Fibroblast of pulmonary artery (primary cell): ENCODE results near the gene GALNT3.

Source experiments
- DNase-seq: peaks from one replicate; pipeline ENCODE4 v3.0.0-alpha.2; 2010; ENCODE audit warnings: low read depth
- H3K4me3 ChIP-seq: replicated peaks from 2 replicates; pipeline ENCODE4 v1.5.1; 2011; ENCODE audit warnings: low read depth, mild to moderate bottlenecking, control low read depth, low read length, moderate library complexity
- CTCF ChIP-seq: IDR thresholded peaks from 2 replicates; pipeline ENCODE4 v1.5.1; 2011; ENCODE audit warnings: mild to moderate bottlenecking, control low read depth, low read length, inconsistent platforms; ENCODE audit errors: missing control alignments

Gene GALNT3

DNA sequence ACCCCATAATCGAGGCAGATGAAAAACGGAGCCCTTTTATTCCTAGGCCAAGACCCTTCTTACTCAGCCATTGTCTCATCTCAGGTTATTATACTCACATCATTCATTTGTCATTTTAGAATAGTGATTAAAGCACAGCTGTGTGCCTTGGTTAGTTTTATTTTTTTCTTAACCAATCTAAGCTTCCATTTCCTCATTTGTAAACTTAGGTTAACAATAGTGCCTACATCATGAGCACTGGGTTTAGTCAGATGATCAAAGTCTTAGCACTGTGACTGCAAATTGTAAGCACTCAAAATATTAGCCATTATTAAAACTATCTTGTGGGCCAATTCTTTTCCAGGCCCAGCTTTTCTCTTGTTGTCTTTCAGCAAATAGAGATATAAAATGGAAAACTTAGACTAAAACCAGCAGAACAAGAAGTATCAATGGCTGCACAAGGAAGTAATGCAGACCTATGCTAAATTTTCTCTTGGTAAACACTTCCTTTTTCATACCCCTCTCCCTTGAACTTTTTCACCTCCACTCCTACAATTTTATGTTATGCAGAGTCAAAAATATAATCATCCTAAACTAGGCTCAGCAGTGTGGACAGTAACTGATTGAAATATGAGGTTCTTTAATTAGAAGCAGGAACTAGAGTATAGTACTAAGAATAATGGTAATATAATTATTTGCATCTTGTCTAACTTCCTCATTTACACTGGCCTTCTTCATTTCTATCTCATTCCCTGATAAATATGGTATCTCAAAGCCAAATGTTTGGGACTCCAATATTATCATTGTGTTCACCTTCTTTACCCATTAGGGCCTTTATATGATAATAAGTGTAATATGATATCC is 21.5 kb upstream of the GALNT3 start:
- no peak for DNase-seq
- no peak overlapping the region for H3K4me3 ChIP-seq
- TF ChIP-seq CTCF, result no peak

- no peak for TF ChIP-seq CTCF
- no peak for DNase-seq
- no peak overlapping the region for H3K4me3 ChIP-seq
Observed at GRCh38 chr2:165814473-165814872, 20.4 kb upstream of the GALNT3 start.

GRCh38 chr2:165811592-165812370 is 17.7 kb upstream of the GALNT3 start:
- TF ChIP-seq CTCF, result no peak
- H3K4me3 ChIP-seq, result no peak overlapping the region
- no peak for DNase-seq

- TF ChIP-seq CTCF, result no peak
- DNase-seq, result no peak
- no peak overlapping the region for H3K4me3 ChIP-seq
Observed at GRCh38 chr2:165810418-165810817, 16.4 kb upstream of the GALNT3 start.

- H3K4me3 ChIP-seq, result no peak overlapping the region
- TF ChIP-seq CTCF, result no peak
Observed at GRCh38 chr2:165804719-165805118, 10.7 kb upstream of the GALNT3 start.

DNA sequence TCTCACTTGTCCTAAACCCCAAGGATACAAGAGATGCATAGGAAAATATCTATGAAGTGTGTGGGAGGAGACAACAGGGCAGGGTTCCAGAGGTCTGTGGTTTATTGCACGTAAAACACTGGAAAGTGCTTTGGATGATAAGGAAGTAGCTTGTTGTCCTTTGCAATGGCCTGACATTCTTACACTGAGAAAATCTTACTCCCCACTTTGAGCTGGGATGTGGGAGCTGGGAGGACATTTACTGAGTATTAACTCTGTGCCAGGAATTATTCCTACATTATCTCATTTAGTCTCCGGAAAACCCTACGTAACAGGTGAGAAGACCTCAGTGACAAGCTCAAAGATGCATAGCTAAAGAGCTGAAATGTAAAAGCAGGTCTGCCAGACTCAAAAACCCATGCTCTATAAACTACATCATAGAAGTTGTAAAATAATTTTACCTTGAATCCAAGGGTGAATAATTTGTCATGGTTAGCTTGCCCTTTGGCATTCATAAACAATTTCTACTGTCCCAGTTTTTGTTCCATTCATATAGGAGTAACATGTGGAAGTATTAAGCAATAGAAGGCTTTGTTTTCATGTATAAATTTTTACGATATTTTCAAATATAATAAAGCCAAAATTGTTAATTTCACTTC is 9.2 kb upstream of the GALNT3 start:
- DNase-seq, result peak; percentile 89
- no peak overlapping the region for H3K4me3 ChIP-seq
- TF ChIP-seq CTCF, result no peak

More at GRCh38 chr2:165804719-165805118, 10.7 kb upstream of the GALNT3 start:
- DNase-seq, result no peak
